OCI-LY7 (cell line): ENCODE results near the gene QSOX1. TPM values are rescaled to one million over a fixed set of nuclear protein-coding genes. Genes with fewer than 3 reads are reported as not detected.

Source experiments
- BruUV-seq: library from RNA; stranded (reverse); fragments of 400-500 nt; replicated peaks from 2 replicates; lab custom pipeline; 2021; lab: Mats Ljungman, UMichigan
- CTCF ChIA-PET: fragments of 300-600 bp; sonication (Branson Sonifier 250); formaldehyde crosslinking; loops from one replicate; lab custom pipeline; 2022; ENCODE audit warnings: antibody characterized with exemption; ENCODE audit not compliant: unreplicated experiment; lab: Charles Lee
- POLR2A ChIA-PET: fragments of 300-600 bp; sonication (Branson Sonifier 250); formaldehyde crosslinking; loops from one replicate; lab custom pipeline; 2022; ENCODE audit warnings: antibody characterized with exemption; lab: Charles Lee
- DNase-seq: peaks from one replicate; pipeline ENCODE4 v3.0.0-alpha.2; 2015; ENCODE audit warnings: low spot score
- H2AFZ ChIP-seq: fragments of 200-600 bp; sonication (generic), shearing (Covaris generic); 2 replicates; pipeline ENCODE4 v1.6.1; 2014; ENCODE audit warnings: mild to moderate bottlenecking, antibody characterized with exemption, low read length, moderate library complexity
- H3K27ac ChIP-seq: fragments of 200-600 bp; sonication (generic); 2 replicates; pipeline ENCODE4 v1.5.1; 2014; ENCODE audit warnings: mixed run types, low read depth, mild to moderate bottlenecking, moderate library complexity, low read length, inconsistent platforms; ENCODE audit not compliant: poor library complexity, severe bottlenecking
- H3K36me3 ChIP-seq: fragments of 200-600 bp; sonication (generic); 2 replicates; pipeline ENCODE4 v1.6.1; 2014; ENCODE audit warnings: mild to moderate bottlenecking, antibody characterized with exemption, low read length, moderate library complexity, mixed read lengths; ENCODE audit not compliant: insufficient read depth
- H3K4me1 ChIP-seq: fragments of 200-600 bp; sonication (generic); 2 replicates; pipeline ENCODE4 v1.5.1; 2014; ENCODE audit warnings: mild to moderate bottlenecking, low read length; ENCODE audit not compliant: insufficient read depth, poor library complexity, severe bottlenecking
- H3K4me2 ChIP-seq: fragments of 200-600 bp; sonication (generic); 2 replicates; pipeline ENCODE4 v1.6.1; 2014; ENCODE audit warnings: mild to moderate bottlenecking, low read length
- H3K4me3 ChIP-seq: fragments of 200-600 bp; sonication (generic); 2 replicates; pipeline ENCODE4 v1.5.1; 2014; ENCODE audit warnings: mild to moderate bottlenecking, low read depth, low read length; ENCODE audit not compliant: poor library complexity, severe bottlenecking
- H3K79me2 ChIP-seq: fragments of 200-600 bp; sonication (generic); 2 replicates; pipeline ENCODE4 v1.6.1; 2016; ENCODE audit warnings: low read depth, mild to moderate bottlenecking, low read length, moderate library complexity, mixed read lengths; ENCODE audit not compliant: insufficient read depth
- H3K9me2 ChIP-seq: fragments of 200-600 bp; sonication (generic); 2 replicates; pipeline ENCODE4 v1.6.1; 2016; ENCODE audit warnings: mild to moderate bottlenecking, low read length, mixed read lengths; ENCODE audit not compliant: insufficient read depth
- H3K9me3 ChIP-seq: fragments of 200-600 bp; sonication (generic); 2 replicates; pipeline ENCODE4 v1.6.1; 2014; ENCODE audit warnings: mild to moderate bottlenecking, mixed run types, low read length, mixed read lengths
- H4K20me1 ChIP-seq: fragments of 200-600 bp; sonication (generic); 2 replicates; pipeline ENCODE4 v1.6.1; 2014; ENCODE audit warnings: mild to moderate bottlenecking, antibody characterized with exemption, low read length, moderate library complexity, mixed read lengths; ENCODE audit not compliant: insufficient read depth
- CTCF ChIP-seq: fragments of 200-600 bp; sonication (generic); conservative IDR thresholded peaks from 2 replicates; pipeline ENCODE4 v1.5.1; 2014; ENCODE audit warnings: mild to moderate bottlenecking, antibody characterized with exemption, low read length, moderate library complexity, mixed read lengths
- EZH2phosphoT487 ChIP-seq: fragments of 200-600 bp; sonication (generic); IDR thresholded peaks from 2 replicates; pipeline ENCODE4 v1.6.1; 2018; ENCODE audit warnings: low read depth, borderline replicate concordance, mild to moderate bottlenecking, mixed run types, antibody characterized with exemption, low read length, moderate library complexity, mixed read lengths
- intact Hi-C: fragments of 100-400 bp; cut with micrococcal nuclease; formaldehyde crosslinking; loops from one replicate; pipeline ENCODE4 v1.10.0; 2022; ENCODE audit not compliant: unreplicated experiment
- total RNA-seq, 2 experiments: library from RNA; depleted of rRNA in 1 of 2; stranded (reverse); fragments of >200 nt in 1 of 2; shearing (Covaris generic) in 1 of 2; gene quantifications; 2 replicates each; pipeline ENCODE4 v1.2.3, GENCODE V29; 2014 to 2022

QSOX1 gene
- total RNA-seq, 2 experiments from 2014 or later, result 8.4 to 23.6 TPM

- no peak for DNase-seq
- no peak for TF ChIP-seq CTCF
- TF ChIP-seq EZH2phosphoT487, result no peak
- no peaks in the 10 kb centered on the region for H3K9me3 ChIP-seq
- ChIA-PET POLR2A (interaction anchor here (0.6 kb wide), 1 partner anchor 441 kb away, joined by 6 read pairs; no protein-coding TSS in a partner anchor), CTCF (no interaction called here)
- no peaks in the 10 kb centered on the region for H3K4me1 ChIP-seq
- no TSS peak for BruUV-seq
- H3K9me2 ChIP-seq, result no peaks in the 10 kb centered on the region
- no peak overlapping the region for H3K4me3 ChIP-seq
- no peak overlapping the region for H3K27ac ChIP-seq
- H4K20me1 ChIP-seq, result no peaks in the 10 kb centered on the region
- intact Hi-C loops, result no loop called here
- H3K79me2 ChIP-seq, result no peaks in the 10 kb centered on the region
- H2AFZ ChIP-seq, result no peak overlapping the region
- no peak overlapping the region for H3K4me2 ChIP-seq
- H3K36me3 ChIP-seq, result no peaks in the 10 kb centered on the region
Observed at GRCh38 chr1:180173451-180173850, 18.8 kb downstream of the QSOX1 start.

- H3K27ac ChIP-seq, result no peak overlapping the region
- no peak overlapping the region for H2AFZ ChIP-seq
- no peaks in the 10 kb centered on the region for H3K36me3 ChIP-seq
- BruUV-seq, result no TSS peak
- no peaks in the 10 kb centered on the region for H3K79me2 ChIP-seq
- intact Hi-C loops, result no loop called here
- H3K9me3 ChIP-seq, result no peaks in the 10 kb centered on the region
- H3K4me2 ChIP-seq, result no peak overlapping the region
- H3K4me3 ChIP-seq, result no peak overlapping the region
- no peaks in the 10 kb centered on the region for H3K4me1 ChIP-seq
- DNase-seq, result no peak
- TF ChIP-seq EZH2phosphoT487 (no peak), CTCF (no peak)
- POLR2A ChIA-PET, result no interaction called here
- H4K20me1 ChIP-seq, result no peaks in the 10 kb centered on the region
- CTCF ChIA-PET, result no interaction called here
- H3K9me2 ChIP-seq, result no peaks in the 10 kb centered on the region
Observed at GRCh38 chr1:180173952-180174351, 19.3 kb downstream of the QSOX1 start.

GRCh38 chr1:180175291-180175690, 20.6 kb downstream of the QSOX1 start:
- ChIA-PET CTCF (no interaction called here), POLR2A (no interaction called here)
- BruUV-seq, result no TSS peak
- H3K4me3 ChIP-seq, result no peak overlapping the region
- H3K36me3 ChIP-seq, result no peaks in the 10 kb centered on the region
- no peak overlapping the region for H2AFZ ChIP-seq
- H3K9me3 ChIP-seq, result no peaks in the 10 kb centered on the region
- H3K4me2 ChIP-seq, result no peak overlapping the region
- H4K20me1 ChIP-seq, result no peaks in the 10 kb centered on the region
- H3K79me2 ChIP-seq, result no peaks in the 10 kb centered on the region
- no peaks in the 10 kb centered on the region for H3K4me1 ChIP-seq
- intact Hi-C loops, result loop anchor here (5.0 kb wide), 1 partner anchor 363 kb away; no protein-coding TSS in a partner anchor
- no peak overlapping the region for H3K27ac ChIP-seq
- no peaks in the 10 kb centered on the region for H3K9me2 ChIP-seq
- DNase-seq, result no peak
- TF ChIP-seq EZH2phosphoT487 (no peak), CTCF (no peak)
